ENCODE results near the gene PTH1R.

PTH1R gene

DNA sequence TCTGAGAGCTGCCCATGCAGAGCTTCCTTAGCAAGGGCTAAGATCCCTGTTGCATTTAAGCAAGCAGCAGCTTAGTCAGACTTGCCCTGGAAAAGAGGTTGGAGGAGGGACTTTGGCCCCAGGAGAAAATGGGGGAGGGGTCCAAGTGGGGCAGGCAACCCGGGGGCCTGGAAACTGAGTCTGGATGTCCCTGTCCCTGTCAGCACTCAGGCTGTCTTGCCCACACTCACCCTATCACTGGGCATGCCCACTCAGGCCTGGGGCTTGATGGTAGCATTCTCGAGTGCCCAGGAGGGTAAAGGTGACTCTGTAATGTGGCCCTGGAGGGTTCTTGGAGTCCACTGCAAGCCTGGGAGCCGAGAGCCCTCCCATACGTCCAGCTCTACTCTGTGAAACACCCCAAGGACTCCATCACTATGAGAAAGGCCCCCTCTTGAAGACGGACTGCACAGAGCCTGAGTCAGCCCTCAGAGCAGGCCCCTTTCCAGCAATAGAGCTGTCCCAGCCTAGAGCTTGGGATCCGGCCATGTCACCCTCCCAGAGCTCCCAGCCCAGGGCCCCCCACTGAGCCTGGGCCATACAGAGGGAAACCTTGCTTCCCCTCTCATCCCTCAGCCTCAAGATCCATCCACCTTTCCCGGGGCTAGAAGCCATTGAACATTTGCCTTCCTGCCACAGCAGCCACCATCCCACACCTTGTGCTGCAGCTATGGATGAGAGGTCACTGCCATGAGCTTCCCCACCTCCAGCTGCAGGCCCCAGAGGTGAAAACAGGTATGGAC, 27.6 kb upstream of the PTH1R start:
- DNase-seq (ENCODE audit: low read depth in 2 of 2), result no peak

GRCh38 chr3:46850468-46850779, 27.1 kb upstream of the PTH1R start:
- DNase-seq (ENCODE audit: low read depth in 2 of 2), result no peak

DNA sequence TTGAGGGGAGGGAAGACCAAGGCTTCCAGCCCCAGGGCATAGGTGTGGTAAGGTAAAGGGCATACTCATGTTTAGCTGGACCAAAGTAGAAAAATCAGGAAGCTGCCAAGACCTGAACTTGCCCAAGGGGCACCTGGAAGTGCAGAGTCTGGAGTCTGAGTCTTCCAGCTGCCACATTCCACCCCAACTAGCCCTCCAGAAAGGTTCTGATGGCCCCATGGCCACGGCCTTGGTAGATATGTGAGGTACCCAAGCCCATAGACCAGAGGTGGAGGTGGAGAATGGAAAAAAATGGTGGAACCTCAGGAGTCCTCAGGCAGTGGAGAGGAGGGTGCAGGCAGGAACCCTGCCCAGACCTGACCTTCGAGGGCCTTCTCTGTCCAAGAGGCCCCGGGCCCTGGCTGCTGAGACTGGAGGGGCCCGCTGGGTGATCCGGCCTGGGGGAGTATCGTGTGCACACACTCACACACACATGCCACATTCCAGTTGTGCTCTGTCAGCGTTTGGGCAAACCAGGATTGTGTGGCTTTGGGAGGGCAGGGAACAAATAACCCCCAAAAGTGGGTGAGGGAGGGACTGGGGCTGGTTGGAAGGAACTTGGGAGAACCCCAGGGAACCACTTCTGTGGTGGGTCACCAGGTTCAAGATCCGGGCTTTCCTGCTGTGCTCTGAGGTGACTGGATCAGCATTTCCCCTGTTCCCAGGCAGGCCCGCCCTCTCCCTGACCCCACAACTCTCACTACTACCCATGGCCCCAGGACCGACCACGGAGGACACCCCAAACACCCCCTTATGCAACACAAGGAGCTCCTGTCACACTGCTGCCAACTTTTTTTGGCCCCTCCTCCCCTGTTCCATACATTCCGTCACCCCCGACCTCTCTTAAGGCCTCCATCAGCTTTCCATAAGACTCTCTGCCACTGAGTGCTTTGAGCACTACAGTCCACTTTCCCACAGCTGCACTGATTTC, 25.9 kb upstream of the PTH1R start:
- DNase-seq (ENCODE audit: low read depth in 2 of 2), result no peak

DNA sequence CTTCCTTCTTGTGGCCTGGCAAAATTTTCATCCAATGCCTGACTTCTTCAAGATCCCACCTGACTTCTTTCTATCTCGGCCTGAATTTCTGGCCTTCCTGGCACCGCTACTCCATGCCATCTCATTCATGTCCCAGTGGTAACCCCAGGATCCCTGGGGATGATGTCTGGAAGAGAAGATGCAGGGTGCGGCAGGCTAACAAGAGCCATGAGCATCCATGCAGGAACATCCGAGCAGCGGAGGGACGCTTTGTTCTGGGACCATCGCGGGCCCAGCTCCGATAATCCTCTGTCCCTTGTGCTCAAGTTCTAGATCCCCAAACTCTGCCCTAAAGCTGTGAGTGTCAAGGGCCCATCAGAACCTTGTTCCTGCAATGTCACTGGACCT, 25.2 kb upstream of the PTH1R start:
- DNase-seq (ENCODE audit: low read depth in 2 of 2), result no peak

DNA sequence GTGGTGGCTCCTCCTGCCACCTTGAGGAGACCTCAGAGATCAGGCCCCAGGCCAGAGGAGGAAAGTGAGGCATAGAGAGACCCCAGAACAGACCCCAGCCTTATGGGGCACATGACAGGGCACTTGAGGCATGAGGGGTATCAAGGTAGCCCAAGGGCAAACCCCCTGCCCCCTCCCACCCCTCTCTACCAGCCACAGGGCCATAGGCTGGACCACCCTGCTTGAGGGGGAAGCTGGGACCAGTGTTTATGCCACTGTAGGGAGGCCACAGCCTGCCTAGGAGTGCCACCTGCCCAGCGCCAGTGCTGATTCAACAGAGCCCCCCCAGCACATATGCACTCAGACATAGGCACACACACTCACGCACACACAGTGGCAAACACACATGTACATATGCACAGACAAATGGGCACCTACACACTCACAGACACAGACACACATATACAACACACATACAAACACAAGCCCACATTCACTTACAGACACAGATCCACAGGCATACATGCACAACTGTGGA, 24.6 kb upstream of the PTH1R start:
- DNase-seq (ENCODE audit: low read depth in 2 of 2), result no peak

DNA sequence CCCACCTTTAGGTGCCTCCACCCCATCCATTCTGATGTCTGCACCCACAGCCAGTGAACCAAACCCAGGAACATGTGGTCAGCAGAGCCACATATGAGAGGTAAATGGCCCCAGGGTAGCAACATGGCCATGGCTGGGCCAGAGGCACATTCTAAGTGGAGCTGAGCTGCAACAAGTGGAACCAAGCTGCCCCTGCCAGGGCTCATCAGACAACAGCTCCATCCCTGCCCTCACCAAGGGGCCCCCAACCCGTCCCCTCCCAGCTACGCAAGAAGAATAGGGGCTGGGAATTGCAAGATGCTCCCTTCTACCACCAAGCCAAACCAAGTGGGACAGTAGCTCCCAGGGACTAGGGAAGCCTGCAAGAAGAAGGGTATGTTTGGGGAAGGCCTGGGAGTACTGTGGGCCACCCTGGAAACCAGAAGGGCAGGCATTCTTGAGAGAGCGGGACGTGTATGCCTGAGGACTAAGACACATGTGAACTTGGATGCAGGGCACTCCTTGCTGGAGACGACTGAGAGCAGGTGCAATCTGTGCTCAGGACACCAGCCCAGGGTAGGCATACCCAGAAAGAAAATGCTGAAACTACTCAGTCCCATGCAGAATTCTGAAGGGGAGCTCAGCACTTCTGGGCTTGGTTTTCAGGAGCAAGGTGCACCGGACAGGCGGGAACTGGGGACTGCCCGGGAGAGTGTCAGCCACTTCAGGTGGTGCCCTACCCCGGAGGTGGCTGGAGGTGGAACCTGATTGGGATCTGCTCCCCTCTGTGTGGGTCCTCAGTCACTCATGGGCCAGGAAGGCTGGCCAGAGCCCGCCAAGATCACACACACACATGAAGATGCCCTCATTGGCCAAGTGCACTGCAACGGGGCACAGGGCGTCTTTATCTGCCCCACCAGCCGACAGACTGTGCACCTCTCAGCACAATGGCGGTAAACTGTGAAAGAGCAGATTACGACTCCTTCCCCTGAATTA, 23.8 kb upstream of the PTH1R start:
- DNase-seq (ENCODE audit: low read depth in 2 of 2), result no peak

GRCh38 chr3:46854555-46854991, 22.9 kb upstream of the PTH1R start:
- no peak for DNase-seq (ENCODE audit: low read depth in 2 of 2)

- no peak for DNase-seq (ENCODE audit: low read depth in 2 of 2)
Observed at GRCh38 chr3:46856576-46857471, 20.7 kb upstream of the PTH1R start.

DNA sequence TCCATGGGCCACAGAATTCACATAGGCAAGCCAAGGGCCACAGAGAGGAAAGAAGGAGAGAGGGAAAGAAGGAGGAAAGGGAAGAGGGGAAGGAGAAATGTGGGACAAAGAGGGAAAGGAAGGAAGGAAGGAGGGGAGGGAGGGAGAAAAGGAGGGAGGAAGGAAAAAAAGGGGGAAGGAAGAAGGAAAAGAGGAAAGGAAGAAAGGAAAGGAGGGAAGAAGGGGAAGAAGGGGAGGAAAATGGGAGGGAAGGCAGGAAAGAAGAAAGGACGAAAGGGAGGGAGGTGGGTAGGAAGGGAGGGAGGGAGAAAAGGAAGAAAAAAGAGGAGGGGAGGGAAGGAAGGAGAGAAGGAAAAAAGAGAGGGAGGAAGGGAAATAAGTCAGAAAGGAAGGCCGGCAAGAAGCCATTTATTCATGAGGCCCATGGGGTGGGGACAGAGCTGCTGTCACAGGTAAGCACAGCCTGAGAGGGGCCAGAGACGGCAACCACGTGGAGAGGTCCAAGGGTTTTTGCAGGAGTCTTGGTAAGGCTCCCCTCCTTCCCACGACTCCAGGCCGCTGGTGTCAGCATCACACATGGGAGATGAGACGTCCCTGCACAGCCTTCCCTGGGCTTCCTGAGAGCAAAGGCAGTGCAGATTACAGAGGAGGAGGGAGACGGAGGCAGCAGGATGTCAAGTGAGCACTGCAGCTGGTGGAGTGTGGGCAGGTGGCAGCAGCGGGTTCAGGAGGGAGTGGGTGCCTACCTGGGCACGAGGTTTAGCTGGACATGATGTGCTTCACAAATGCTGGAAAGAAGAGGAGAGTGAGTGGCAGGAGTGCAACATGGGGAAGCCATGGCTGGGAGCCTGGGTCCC, 19.8 kb upstream of the PTH1R start:
- no peak for DNase-seq (ENCODE audit: low read depth in 2 of 2)

GRCh38 chr3:46858456-46858855, 19.1 kb upstream of the PTH1R start:
- no peak for DNase-seq (ENCODE audit: low read depth in 2 of 2)

- DNase-seq (ENCODE audit: low read depth in 2 of 2), result no peak
Observed at GRCh38 chr3:46859001-46859710, 18.4 kb upstream of the PTH1R start.

GRCh38 chr3:46860017-46860809, 17.3 kb upstream of the PTH1R start:
- DNase-seq (ENCODE audit: low read depth in 2 of 2), result peak in 1 of 2 donors; percentile 24

DNA sequence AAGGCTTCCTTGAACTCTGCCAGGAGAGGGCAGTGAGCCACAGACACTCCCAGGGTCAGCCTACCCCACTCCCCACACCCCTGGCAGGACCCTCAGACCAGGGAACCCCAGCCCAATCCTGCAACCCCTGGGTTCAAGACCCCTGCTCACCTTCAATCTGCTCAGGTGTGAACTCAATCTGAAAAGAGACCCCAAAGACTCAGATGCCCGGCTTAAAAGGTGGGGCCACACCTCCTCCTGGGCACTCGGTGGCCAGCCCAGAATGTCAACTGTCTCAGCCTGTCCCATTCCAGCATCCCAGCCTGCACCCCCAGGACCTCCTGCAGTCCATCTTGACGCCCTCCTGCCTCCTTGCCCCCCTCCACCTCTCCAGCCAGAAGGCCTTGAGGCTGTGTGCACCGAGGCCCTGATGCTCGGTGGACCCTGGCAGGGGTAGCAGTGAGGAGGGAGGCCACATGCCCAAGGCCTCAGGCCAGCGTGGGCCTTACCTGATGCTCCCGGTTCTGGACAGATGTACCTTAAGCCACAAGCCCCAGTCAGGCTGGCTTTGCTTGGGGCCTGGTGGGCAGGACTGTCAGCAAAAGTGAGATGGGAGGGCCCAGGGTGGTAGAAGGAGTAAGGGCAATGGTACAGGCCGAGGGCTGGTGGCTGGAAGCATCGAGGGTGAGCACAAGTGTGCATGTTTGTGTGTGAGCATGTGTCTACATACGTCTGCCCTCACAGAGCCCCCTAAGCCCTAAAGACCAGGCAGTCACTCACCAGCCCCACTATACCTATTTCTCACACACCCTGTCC, 16.5 kb upstream of the PTH1R start:
- DNase-seq (ENCODE audit: low read depth in 2 of 2), result no peak

GRCh38 chr3:46861605-46862368, 15.7 kb upstream of the PTH1R start:
- no peak for DNase-seq (ENCODE audit: low read depth in 2 of 2)

DNA sequence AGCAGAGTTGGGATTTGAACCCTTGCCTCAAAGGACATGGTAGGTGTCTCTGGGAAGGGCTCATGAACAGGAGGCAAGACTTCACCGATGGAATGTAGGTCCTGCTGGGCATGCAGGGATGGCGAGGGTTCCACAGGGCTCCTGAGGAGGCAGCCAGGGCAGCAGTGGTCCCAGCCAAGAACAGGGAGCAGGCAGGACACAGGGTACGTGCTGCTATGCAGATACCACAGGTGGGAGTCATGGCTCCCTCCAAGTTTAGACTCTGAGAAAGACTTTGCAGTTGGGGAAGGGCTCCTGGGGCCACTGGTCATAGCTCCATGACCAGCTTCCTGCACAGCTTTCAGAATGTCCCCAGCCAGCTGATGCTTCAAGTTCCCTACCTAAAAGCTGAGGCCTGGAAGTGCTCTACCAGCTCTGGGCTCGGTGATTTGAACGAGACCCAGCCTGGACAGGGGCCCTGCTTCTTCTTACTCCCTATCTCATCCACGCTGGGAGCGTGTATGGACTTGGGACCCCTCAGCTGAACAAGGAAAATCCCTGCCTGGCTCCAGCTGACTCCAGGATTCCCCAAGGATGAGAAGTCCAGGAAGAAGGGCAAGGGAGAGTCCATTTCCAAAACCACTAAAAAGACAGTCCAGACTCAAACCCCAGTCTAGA, 15.0 kb upstream of the PTH1R start:
- no peak for DNase-seq (ENCODE audit: low read depth in 2 of 2)

GRCh38 chr3:46863261-46863782, 14.2 kb upstream of the PTH1R start, which contains the start of gene MYL3:
MYL3 (minus strand) TSS chr3:46863444; CDS start chr3:46863390, 54 bp downstream.
- no peak for DNase-seq (ENCODE audit: low read depth in 2 of 2)

Data from stimulated activated CD4-positive, alpha-beta T cell treated with anti-CD3 and anti-CD28 coated beads, Interleukin-4, amount 100 ng/mL, for 48 hours (primary cell).